Panc1 (cell line): ENCODE results near the gene ARG2.

Experiments
- SIN3A ChIP-seq: IDR thresholded peaks from 2 replicates; pipeline ENCODE4 v1.6.1; 2012; ENCODE audit warnings: low read depth, mild to moderate bottlenecking, low read length, moderate library complexity, borderline replicate concordance; ENCODE audit not compliant: insufficient read depth
- TF ChIP-seq, protein P1 (sequence below): fragments of 450-650 bp; IDR thresholded peaks from 2 replicates; pipeline ENCODE4 v1.5.1; 2017; ENCODE audit warnings: mild to moderate bottlenecking

DNA sequence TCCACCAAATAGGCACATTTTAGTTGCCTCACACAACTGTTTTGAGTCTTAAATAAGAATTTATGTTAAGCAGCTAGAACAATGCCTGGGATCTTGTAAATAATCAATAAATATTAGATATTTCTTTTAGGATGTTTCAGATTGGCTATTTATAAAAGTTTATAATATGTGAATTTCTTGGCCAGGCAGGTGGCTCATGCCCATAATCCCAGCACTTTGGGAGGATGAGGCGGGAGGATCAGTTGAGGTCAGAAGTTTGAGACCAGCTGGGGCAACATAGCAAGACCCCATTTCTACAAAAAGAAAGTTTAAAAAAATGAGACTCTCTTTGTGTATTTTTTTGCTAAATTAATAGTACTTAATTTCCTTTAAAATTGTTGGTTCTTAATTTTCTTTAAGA lies 21.8 kb downstream of the ARG2 start:
- TF ChIP-seq, protein P1, sequence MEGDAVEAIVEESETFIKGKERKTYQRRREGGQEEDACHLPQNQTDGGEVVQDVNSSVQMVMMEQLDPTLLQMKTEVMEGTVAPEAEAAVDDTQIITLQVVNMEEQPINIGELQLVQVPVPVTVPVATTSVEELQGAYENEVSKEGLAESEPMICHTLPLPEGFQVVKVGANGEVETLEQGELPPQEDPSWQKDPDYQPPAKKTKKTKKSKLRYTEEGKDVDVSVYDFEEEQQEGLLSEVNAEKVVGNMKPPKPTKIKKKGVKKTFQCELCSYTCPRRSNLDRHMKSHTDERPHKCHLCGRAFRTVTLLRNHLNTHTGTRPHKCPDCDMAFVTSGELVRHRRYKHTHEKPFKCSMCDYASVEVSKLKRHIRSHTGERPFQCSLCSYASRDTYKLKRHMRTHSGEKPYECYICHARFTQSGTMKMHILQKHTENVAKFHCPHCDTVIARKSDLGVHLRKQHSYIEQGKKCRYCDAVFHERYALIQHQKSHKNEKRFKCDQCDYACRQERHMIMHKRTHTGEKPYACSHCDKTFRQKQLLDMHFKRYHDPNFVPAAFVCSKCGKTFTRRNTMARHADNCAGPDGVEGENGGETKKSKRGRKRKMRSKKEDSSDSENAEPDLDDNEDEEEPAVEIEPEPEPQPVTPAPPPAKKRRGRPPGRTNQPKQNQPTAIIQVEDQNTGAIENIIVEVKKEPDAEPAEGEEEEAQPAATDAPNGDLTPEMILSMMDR = no peak
- TF ChIP-seq SIN3A = no peak
